Measurements from ENCODE around the gene RAP1GAP.
"Not testable (repeated sequence)": the region's sequence is repeated elsewhere in the genome, so short reads cannot be mapped to it uniquely, and the experiment has no call there.

The RAP1GAP gene

GRCh38 chr1:21644348-21644747, 24.8 kb downstream of the RAP1GAP start:
- DNase-seq = no peak

DNA sequence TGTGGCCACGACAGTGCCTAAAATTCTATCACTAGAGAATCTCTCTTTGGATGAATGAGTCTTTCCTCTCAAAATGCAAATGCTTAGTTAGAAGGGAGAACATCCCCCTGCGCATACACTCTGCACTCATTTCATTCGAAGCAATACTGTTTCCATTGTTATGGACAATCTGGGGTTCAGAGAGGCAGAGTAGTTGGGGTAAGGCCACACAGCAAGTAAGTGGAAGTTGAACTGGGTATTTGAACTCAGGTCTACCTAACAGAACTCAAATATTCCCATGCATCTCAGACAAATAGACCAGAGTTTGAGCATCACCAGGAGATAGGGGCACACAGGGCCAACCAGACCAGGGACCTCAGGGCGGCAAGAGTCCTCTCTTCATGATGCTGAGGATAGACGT, 25.5 kb downstream of the RAP1GAP start:
- no peak for DNase-seq

- DNase-seq = no peak
Measured at GRCh38 chr1:21641967-21642739, 27.0 kb downstream of the RAP1GAP start.

DNA sequence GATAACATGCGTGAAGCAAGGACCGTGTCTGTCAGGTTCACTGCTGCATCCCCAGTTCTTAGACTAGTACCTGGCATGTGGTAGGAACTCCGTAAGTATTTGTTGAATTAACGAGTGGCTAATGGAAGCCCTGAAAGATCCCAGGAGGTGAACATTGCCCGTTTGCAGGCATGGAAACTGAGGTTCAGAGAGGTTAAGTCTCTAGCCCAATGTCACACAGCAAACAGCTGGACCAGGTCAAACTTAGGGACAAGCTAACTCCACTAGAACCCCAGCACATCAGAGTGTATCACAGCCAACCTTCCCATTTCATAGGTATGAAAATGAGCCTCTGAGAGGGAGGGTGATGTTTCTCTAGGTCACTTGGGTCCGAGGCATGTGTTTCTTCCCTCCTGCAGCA, 27.6 kb downstream of the RAP1GAP start:
- no peak for DNase-seq

DNA sequence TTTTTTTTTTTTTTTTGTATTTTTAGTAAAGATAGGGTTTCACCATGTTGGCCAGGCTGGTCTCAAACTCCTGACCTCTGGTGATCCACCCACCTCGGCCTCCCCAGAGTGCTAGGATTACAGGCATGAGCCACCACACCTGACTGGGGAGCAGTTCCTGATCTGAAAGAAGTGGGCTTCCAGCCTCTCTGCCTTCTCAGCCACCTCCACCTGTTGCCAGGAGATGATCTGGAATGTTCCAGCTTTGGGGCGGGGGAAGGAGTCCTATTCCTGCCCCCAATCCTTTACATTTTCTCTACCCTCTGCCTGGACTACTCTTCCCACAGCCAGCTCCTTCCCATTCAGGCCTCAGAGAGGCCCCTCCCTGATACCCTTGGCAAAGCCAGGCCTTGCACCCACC, 28.1 kb downstream of the RAP1GAP start:
- no peak for DNase-seq

DNA sequence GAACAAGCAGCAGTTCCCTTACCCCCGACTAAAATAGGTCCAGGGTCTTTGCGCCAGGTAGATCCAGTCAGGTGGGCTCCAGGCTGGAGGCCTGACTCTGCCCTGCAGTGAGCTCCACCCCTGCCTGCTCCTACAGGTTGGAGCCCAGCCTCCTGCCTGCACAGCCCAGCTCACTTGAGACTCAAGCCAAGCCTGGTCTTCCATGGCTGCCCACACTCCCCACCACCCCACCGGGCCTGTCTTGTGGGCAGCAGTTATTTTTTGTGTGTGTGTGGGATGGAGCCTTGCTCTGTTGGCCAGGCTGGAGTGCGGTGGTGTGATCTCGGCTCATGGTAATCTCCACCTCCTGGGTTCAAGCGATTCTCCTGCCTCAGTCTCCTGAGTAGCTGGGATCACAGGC, 28.5 kb downstream of the RAP1GAP start:
- DNase-seq = no peak

DNA sequence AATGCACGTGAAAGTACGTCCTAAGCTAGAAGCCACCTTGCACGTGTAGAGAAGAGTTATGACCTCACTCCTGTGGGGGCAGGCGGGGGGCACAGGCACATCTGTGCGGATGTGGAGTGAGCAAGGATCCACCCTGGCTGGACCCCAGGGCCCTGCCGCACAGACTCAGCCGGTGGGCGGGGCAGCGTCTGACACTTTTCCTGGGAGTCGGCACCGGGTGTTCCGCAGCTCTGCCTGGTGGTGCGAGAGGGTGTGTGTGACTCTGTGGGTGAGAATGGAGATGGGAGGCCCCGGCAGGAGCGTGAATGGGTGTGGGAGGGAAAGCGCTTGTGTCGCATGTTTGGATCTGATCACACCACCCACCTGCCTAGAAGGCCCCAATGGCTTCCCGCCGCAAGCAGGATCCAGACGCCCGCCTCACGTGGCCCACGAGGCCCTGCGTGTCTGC, 29.5 kb downstream of the RAP1GAP start:
- DNase-seq = no peak

- peak in 4 of 14 donors; percentile 7 to 71 (median 24) for DNase-seq
Measured at GRCh38 chr1:21638531-21639341, 30.4 kb downstream of the RAP1GAP start.

DNA sequence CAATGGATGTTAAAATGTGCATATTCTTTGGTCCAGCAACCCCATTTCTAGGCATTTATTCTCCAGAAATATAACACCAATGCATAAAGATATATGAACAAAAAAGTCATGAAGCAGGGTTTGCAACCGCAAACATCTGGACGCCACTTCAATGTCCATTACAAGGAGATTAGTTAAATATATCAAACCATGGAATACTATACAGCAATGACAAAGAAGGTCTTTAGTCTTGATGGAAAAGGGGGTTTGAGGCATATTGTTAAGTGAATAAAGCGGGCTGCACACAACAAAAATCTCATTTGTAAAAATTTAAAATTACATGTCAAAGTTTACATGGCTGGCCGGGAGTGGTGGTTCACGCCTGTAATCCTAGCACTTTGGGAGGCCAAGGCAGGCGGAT, 31.6 kb downstream of the RAP1GAP start:
- no peak for DNase-seq

- DNase-seq = no peak
Measured at GRCh38 chr1:21636029-21636428, 33.1 kb downstream of the RAP1GAP start.

- no peak for DNase-seq
Measured at GRCh38 chr1:21634806-21635535, 34.2 kb downstream of the RAP1GAP start.

GRCh38 chr1:21633992-21634805, 35.0 kb downstream of the RAP1GAP start:
- DNase-seq = no peak

DNA sequence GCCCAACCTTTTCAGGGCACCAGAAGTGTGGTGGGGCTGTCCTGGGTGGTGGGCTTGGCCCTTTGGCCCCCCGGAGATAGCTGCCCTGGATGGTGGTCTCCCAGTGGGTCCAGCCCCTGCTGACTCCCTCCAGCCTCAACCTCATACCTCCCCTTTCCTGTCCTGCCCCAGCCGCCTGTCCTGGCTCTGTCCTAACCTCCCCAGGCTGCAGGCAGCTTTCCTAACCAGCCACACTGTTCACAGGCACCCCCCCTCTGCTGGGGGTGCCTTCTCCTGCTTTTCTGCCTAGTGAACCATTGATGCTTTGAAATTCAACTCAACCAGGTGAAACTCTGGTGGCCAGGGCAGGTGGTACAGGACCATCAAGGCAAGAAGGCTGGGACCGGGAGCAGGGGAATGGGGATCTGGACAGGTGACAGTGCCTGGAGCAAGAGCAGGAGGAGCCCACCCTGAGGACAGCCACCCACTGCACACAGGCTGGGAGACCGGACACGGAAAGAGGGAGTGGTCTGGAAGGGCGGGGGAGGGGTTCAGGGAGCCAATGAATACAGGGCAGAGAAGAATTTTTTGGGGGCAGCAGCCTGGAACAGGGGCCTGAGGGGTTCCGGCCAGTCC, 35.9 kb downstream of the RAP1GAP start:
- no peak for DNase-seq

DNA sequence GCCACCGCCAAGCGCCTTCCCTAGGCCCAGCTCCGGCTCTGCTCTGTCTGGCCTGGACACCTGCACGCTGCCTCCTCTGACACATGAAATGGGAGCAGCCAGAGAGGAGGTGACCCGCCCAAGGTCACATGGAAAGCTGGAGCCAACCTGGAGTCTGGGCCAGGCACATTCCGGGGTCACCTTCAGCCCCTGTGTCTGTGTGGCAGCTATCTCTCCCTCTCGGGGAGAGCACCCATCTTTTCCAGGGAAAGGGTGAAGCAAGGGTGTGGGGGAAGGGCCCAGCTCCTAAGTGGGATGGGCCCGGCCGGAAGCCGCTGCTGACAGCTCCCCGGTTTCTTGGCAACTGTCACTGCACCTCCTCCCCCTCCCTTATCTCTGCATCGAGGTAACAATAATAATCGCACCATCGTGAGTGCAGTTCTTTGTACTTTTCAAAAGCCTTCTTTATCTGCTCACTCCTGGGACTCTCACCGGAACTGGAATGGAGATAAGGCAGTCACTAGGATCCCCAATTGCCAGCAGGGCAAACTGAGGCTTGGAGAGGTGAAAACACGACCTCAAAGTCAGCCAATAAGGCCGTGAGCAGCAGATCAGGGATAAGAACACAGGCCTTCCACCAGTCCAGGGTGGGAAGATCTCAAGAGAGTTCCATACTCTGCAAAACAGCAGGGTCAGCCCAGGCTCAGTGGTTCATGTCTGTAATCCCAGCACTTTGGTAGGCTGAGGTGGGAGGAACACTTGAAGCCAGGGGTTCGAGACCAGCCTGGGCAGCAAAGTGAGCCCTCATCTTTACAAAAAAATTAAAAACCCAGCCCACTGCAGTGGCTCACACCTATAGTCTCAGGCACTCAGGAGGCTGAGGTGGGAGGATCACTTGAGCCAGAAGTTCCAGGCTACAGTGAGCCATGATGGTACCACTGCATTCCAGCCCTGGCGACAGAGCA, 36.9 kb downstream of the RAP1GAP start:
- DNase-seq = no peak

GRCh38 chr1:21631590-21631943, 37.6 kb downstream of the RAP1GAP start:
- DNase-seq = not testable (repeated sequence)

GRCh38 chr1:21630571-21631343, 38.4 kb downstream of the RAP1GAP start:
- DNase-seq = no peak

DNA sequence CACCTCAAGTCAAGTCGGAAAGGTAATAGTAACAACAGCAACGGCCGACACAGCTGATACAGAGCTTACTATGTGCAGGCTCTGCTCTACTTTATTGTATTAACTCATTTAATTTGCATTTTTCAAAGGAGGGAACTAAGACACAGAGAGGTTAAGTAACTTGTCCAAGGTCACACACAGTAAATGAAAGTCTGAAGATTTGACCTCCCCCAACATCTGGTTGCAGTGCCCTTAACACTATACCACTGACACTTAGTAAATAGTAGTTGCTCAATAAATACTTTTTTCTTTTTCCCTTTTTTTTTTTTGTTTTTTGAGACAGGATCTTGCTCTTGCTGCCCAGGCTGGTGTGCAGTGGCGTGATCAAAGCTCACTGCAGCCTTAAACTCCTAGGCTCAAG, 39.2 kb downstream of the RAP1GAP start:
- no peak for DNase-seq

- DNase-seq = no peak
Measured at GRCh38 chr1:21628798-21629393, 40.3 kb downstream of the RAP1GAP start.

DNA sequence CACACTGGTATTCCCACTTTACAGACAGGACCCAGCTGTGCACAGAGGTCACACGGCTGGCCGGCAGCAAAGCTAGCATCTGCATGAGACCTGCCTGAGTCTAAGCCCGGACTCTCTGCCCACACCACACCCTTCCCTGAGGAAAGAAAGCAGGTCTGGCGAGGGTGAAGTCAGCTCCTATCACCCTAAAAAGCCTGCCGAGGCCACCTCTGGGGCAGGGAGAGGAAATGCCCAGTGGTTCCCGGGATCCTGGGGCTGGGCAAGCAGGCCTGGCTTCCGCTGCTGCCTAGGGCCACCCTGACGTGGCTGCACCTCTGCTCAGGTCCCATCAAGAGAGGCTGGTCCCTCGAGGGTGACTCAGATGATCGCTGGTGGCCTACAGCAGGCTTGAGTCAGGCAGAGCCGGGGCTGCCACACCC, 42.2 kb downstream of the RAP1GAP start:
- DNase-seq = no peak

Data from C1 segment of cervical spinal cord (tissue), 14 donors.